Heart right ventricle (tissue), 16 donors: ENCODE results near the gene SH3D21. TPM values are rescaled to one million over a fixed set of nuclear protein-coding genes. Genes with fewer than 3 reads are reported as not detected.

Experiments used
- ATAC-seq, 8 donors: fragments of 200-7000 bp; cut with Tn5 transposase; one replicate each; pipeline ENCODE4 v1.9.1; 2020; ENCODE audit warnings: mild to moderate bottlenecking in 8 of 8, moderate library complexity in 8 of 8, moderate number of reproducible peaks in 1 of 8
- DNase-seq, 2 donors: peaks; one replicate each; pipeline ENCODE4 v3.0.0-alpha.2; 2020
- H3K27ac ChIP-seq, 10 donors: fragments of 200-600 bp; sonication (generic) in 2 of 10; one replicate each; pipeline versions ENCODE4 v1.5.0 to v1.8.0; 2020 to 2022; ENCODE audit warnings: mild to moderate bottlenecking in 3 of 10
- H3K27me3 ChIP-seq, 7 donors: fragments of 200-600 bp; one replicate each; pipeline ENCODE4 v1.8.0; 2021 to 2022; ENCODE audit warnings: mild to moderate bottlenecking in 2 of 7
- H3K36me3 ChIP-seq, 9 donors: fragments of 200-600 bp; sonication (generic) in 1 of 9; one replicate each; pipeline versions ENCODE4 v1.5.0 to v1.8.0; 2020 to 2022; ENCODE audit warnings: mild to moderate bottlenecking in 2 of 9
- H3K4me1 ChIP-seq, 9 donors: fragments of 200-600 bp; sonication (generic) in 1 of 9; one replicate each; pipeline versions ENCODE4 v1.5.0 to v1.8.0; 2020 to 2022; ENCODE audit warnings: mild to moderate bottlenecking in 4 of 9
- H3K4me3 ChIP-seq, 10 donors: fragments of 200-600 bp; sonication (generic) in 2 of 10; one replicate each; pipeline versions ENCODE4 v1.5.0 to v1.8.0; 2020 to 2022; ENCODE audit warnings: mild to moderate bottlenecking in 7 of 10, moderate library complexity in 2 of 10
- H3K9me3 ChIP-seq, 11 donors: fragments of 200-600 bp in 10 of 11; sonication (generic) in 2 of 11; one replicate each; pipeline versions ENCODE4 v1.5.0 to v1.8.0; 2013 to 2022; ENCODE audit warnings: mild to moderate bottlenecking in 2 of 11, control low read depth in 1 of 11, moderate library complexity in 1 of 11
- CTCF ChIP-seq, 9 donors: fragments of 200-600 bp; sonication (generic) in 2 of 9; IDR thresholded peaks; one replicate each; pipeline versions ENCODE4 v1.5.0 to v1.8.0; 2021 to 2022; ENCODE audit warnings: antibody characterized with exemption in 9 of 9, mild to moderate bottlenecking in 5 of 9, moderate library complexity in 1 of 9
- WGBS, 2 donors: extraction: QIAGEN DNeasy Blood & Tissue Kit; methylation state at CpG; one replicate each; pipeline ENCODE4 v1.1.7; 2013; ENCODE audit warnings: inconsistent platforms in 1 of 2; 5-methylcytosine and 5-hydroxymethylcytosine counted together
- intact Hi-C, 10 donors: fragments of 100-400 bp; cut with DNase I; formaldehyde crosslinking; loops; one replicate each; pipeline versions ENCODE4 v1.11.1 to v1.14.2; 2022
- polyA plus RNA-seq, 2 donors: library from polyadenylated mRNA; stranded (reverse); fragments of 200-250 nt; gene quantifications; one replicate each; pipeline ENCODE4 v1.2.3, GENCODE V29; 2013
- total RNA-seq, 10 donors: library from RNA; stranded (reverse); fragmentation: NEBNext Ultra II Directional in 3 of 10; extraction: Animal tissue kit (Norgen Biotek cat#: 25700) in 3 of 10; gene quantifications; one replicate each; pipeline versions ENCODE4 v1.2.1 to v1.2.4, GENCODE V29; 2021 to 2023
- donor health status: Arrhythmogenic right ventricular cardiomyopathy.
- donor health status: ischemic (EF 13 %, LVEDD 7.1; RV severe dilation, severe dysfunction).
- donor health status: healthy with polysubstance abuse.
- donor health status: DM: no; HTN: yes; CAD: no.
- donor health status: DM: no; HTN: no; CAD: no.
- donor health status: ischemic (EF 25% LVEDD 6.9; RV normal size, moderate dysfunction).
- donor health status: ischemic (EF 25% LVEDD 5.7; RV mildly dilated, moderate dysfunction).
- donor health status: healthy.
- donor health status: DM: yes; HTN: yes; CAD: no.
- donor health status: Ischemic cardiomyopathy.
- donor health status: ischemic (EF 35%, LVEDD 5.7; RV mildly dilated, moderate dysfunction).
- donor health status: nonischemic (EF 11% LVEDD 7.7; RV severe dilation, severe dysfunction).
- donor health status: DM: yes; HTN: yes; CAD: no.
- donor health status: PGD.
- donor health status: ischemic (EF 29% LVEDD 5.4; RV normal size, mild dysfunction).
- donor health status: nonischemic (EF 23%, LVEDD 6.1; RV moderate dilation, normal function).

Gene SH3D21
- total and polyA plus RNA-seq, 12 donors: 0.58 to 4.8 (median 1.7) TPM

GRCh38 chr1:36351227-36351977 lies 45.2 kb downstream of the SH3D21 start:
- Histone ChIP-seq H3K27ac (peak overlapping the region in 8 of 10 donors; percentile 18 to 84 (median 76)), H3K36me3 (peaks cover 0 to 88% (median 45%) of the 10 kb centered on the region in 9 donors), H3K4me1 (peaks cover 17 to 50% (median 39%) of the 10 kb centered on the region in 9 donors), H3K27me3 (no peaks in the 10 kb centered on the region), H3K9me3 (no peaks in the 10 kb centered on the region), H3K4me3 (no peak overlapping the region)
- peak in 2 of 9 donors; percentile 5 to 9 for TF ChIP-seq CTCF (IDR thresholded peaks at IDR 0.05)
- peak in 5 of 8 donors; percentile 5 to 25 (median 20) for ATAC-seq
- no peak for DNase-seq
- intact Hi-C loops: no loop called here
- 73 to 76% methylated on average over 14 of the region's 14 CpGs for WGBS, 2 donors

- TF ChIP-seq CTCF (IDR thresholded peaks at IDR 0.05): no peak
- Histone ChIP-seq H3K36me3 (peaks cover 0 to 87% (median 42%) of the 10 kb centered on the region in 9 donors), H3K4me3 (no peak overlapping the region), H3K9me3 (no peaks in the 10 kb centered on the region), H3K27ac (peak overlapping the region in 2 of 10 donors; percentile 36 to 84), H3K27me3 (no peaks in the 10 kb centered on the region), H3K4me1 (peaks cover 17 to 50% (median 39%) of the 10 kb centered on the region in 9 donors)
- ATAC-seq: no peak
- no peak for DNase-seq
- 66 to 67% methylated on average over 13 of the region's 13 CpGs for WGBS, 2 donors
- intact Hi-C loops: no loop called here
These were observed 46.1 kb downstream of the SH3D21 start for GRCh38 chr1:36352125-36352909.

GRCh38 chr1:36352910-36353878 lies 47.0 kb downstream of the SH3D21 start:
- H3K36me3 ChIP-seq: peaks cover 0 to 87% (median 40%) of the 10 kb centered on the region in 9 donors
- H3K9me3 ChIP-seq: no peaks in the 10 kb centered on the region
- no peak overlapping the region for H3K27ac ChIP-seq
- ATAC-seq (no peak), DNase-seq (no peak)
- no peak overlapping the region for H3K4me3 ChIP-seq
- peaks cover 17 to 50% (median 39%) of the 10 kb centered on the region in 9 donors for H3K4me1 ChIP-seq
- no peak for TF ChIP-seq CTCF (IDR thresholded peaks at IDR 0.05)
- 87% methylated on average over 15 of the region's 15 CpGs for WGBS, 2 donors
- intact Hi-C loops: no loop called here
- no peaks in the 10 kb centered on the region for H3K27me3 ChIP-seq
